H9 (cell line): ENCODE results near the gene PITPNM1. TPM values are rescaled to one million over a fixed set of nuclear protein-coding genes. Genes with fewer than 3 reads are reported as not detected.

Experiments
- DNase-seq: peaks from one replicate; pipeline ENCODE4 v3.0.0-alpha.2; 2017
- H2AFZ ChIP-seq: one replicate; pipeline ENCODE4 v1.6.1; 2013; ENCODE audit warnings: mild to moderate bottlenecking, low read length, control low read depth, moderate library complexity
- H2AK5ac ChIP-seq: 2 replicates; pipeline ENCODE4 v1.6.1; 2013; ENCODE audit warnings: low read length, control low read depth, mixed read lengths; ENCODE audit not compliant: insufficient read length
- H2BK120ac ChIP-seq: one replicate; pipeline ENCODE4 v1.6.1; 2013; ENCODE audit warnings: low read depth, mild to moderate bottlenecking, low read length, control low read depth, inconsistent platforms; ENCODE audit not compliant: poor library complexity, severe bottlenecking
- H2BK12ac ChIP-seq: 2 replicates; pipeline ENCODE4 v1.6.1; 2013; ENCODE audit warnings: low read length, control low read depth, mixed read lengths, low read depth; ENCODE audit not compliant: insufficient read length
- H2BK15ac ChIP-seq: 2 replicates; pipeline ENCODE4 v1.6.1; 2013; ENCODE audit warnings: low read depth, low read length, control low read depth
- H2BK20ac ChIP-seq: one replicate; pipeline ENCODE4 v1.6.1; 2013; ENCODE audit warnings: low read depth, mild to moderate bottlenecking, low read length, control low read depth, inconsistent platforms; ENCODE audit not compliant: poor library complexity, severe bottlenecking
- H2BK5ac ChIP-seq: 2 replicates; pipeline ENCODE4 v1.6.1; 2013; ENCODE audit warnings: low read length, control low read depth, mixed read lengths; ENCODE audit not compliant: insufficient read length
- H3K14ac ChIP-seq: 2 replicates; pipeline ENCODE4 v1.6.1; 2013; ENCODE audit warnings: low read length, control low read depth; ENCODE audit not compliant: insufficient read depth
- H3K18ac ChIP-seq: 2 replicates; pipeline ENCODE4 v1.6.1; 2013; ENCODE audit warnings: low read depth, mild to moderate bottlenecking, mixed read lengths, low read length, control low read depth; ENCODE audit not compliant: insufficient read length
- H3K23ac ChIP-seq: 2 replicates; pipeline ENCODE4 v1.6.1; 2013; ENCODE audit warnings: low read length, control low read depth, mixed read lengths, low read depth; ENCODE audit not compliant: insufficient read length
- H3K23me2 ChIP-seq: 2 replicates; pipeline ENCODE4 v1.6.1; 2013; ENCODE audit warnings: low read depth, mild to moderate bottlenecking, mixed read lengths, low read length, control low read depth; ENCODE audit not compliant: insufficient read length, poor library complexity, severe bottlenecking
- H3K27ac ChIP-seq: 2 replicates; pipeline ENCODE4 v1.5.1; 2013; ENCODE audit warnings: low read length, control low read depth, mixed read lengths, low read depth; ENCODE audit not compliant: insufficient read length
- H3K27me3 ChIP-seq: 2 replicates; pipeline ENCODE4 v1.6.1; 2013; ENCODE audit warnings: low read length, control low read depth, inconsistent platforms; ENCODE audit not compliant: insufficient read depth
- H3K4ac ChIP-seq: 2 replicates; pipeline ENCODE4 v1.6.1; 2013; ENCODE audit warnings: low read depth, mild to moderate bottlenecking, control low read depth, inconsistent platforms, low read length, moderate library complexity
- H3K4me1 ChIP-seq: 2 replicates; pipeline ENCODE4 v1.6.1; 2013; ENCODE audit warnings: low read length, control low read depth, inconsistent platforms; ENCODE audit not compliant: insufficient read depth
- H3K4me2 ChIP-seq: 2 replicates; pipeline ENCODE4 v1.6.1; 2013; ENCODE audit warnings: low read length, control low read depth, mixed read lengths; ENCODE audit not compliant: insufficient read length, insufficient read depth
- H3K56ac ChIP-seq: 2 replicates; pipeline ENCODE4 v1.6.1; 2013; ENCODE audit warnings: low read depth, mild to moderate bottlenecking, mixed read lengths, low read length, control low read depth; ENCODE audit not compliant: insufficient read length
- H3K79me1 ChIP-seq: 2 replicates; pipeline ENCODE4 v1.6.1; 2013; ENCODE audit warnings: low read depth, mild to moderate bottlenecking, moderate library complexity, low read length, control low read depth, inconsistent platforms; ENCODE audit not compliant: insufficient read depth, poor library complexity, severe bottlenecking
- H3K79me2 ChIP-seq: 2 replicates; pipeline ENCODE4 v1.6.1; 2013; ENCODE audit warnings: low read length, control low read depth, inconsistent platforms; ENCODE audit not compliant: insufficient read depth
- H3K9ac ChIP-seq: 2 replicates; pipeline ENCODE4 v1.6.1; 2013; ENCODE audit warnings: low read length, control low read depth, mixed read lengths; ENCODE audit not compliant: insufficient read length; ENCODE audit errors: extremely low read depth
- H3K9me3 ChIP-seq: one replicate; pipeline ENCODE4 v1.6.1; 2013; ENCODE audit warnings: low read depth, low read length, inconsistent platforms; ENCODE audit not compliant: control insufficient read depth
- H3T11ph ChIP-seq: one replicate; pipeline ENCODE4 v1.6.1; 2013; ENCODE audit warnings: mild to moderate bottlenecking, low read length, control low read depth, inconsistent platforms
- H4K20me1 ChIP-seq: one replicate; pipeline ENCODE4 v1.6.1; 2013; ENCODE audit not compliant: control insufficient read depth, insufficient read length, insufficient read depth
- H4K5ac ChIP-seq: 2 replicates; pipeline ENCODE4 v1.6.1; 2013; ENCODE audit warnings: low read depth, mild to moderate bottlenecking, mixed read lengths, low read length, control low read depth; ENCODE audit not compliant: insufficient read length
- H4K8ac ChIP-seq: replicated peaks from 2 replicates; pipeline ENCODE4 v1.6.1; 2013; ENCODE audit warnings: low read length, control low read depth, mixed read lengths, low read depth; ENCODE audit not compliant: insufficient read length
- H4K91ac ChIP-seq: 2 replicates; pipeline ENCODE4 v1.6.1; 2013; ENCODE audit warnings: low read depth, mild to moderate bottlenecking, moderate library complexity, mixed read lengths, low read length, control low read depth; ENCODE audit not compliant: insufficient read length
- H3K27ac Mint-ChIP-seq, 3 experiments: 2 replicates in 2 of 3; 3 replicates in 1 of 3; pipeline ENCODE4 v1.8.0; 2020 to 2021; ENCODE audit warnings: mixed read lengths in 3 of 3, mild to moderate bottlenecking in 1 of 3, moderate library complexity in 1 of 3
- H3K27me3 Mint-ChIP-seq: 2 replicates; pipeline ENCODE4 v1.8.0; 2021; ENCODE audit warnings: low read depth, mild to moderate bottlenecking, moderate library complexity, mixed read lengths
- H3K36me3 Mint-ChIP-seq, 3 experiments: 2 replicates in 2 of 3; 3 replicates in 1 of 3; pipeline ENCODE4 v1.8.0; 2020 to 2021; ENCODE audit warnings: low read depth in 3 of 3, mixed read lengths in 3 of 3; ENCODE audit not compliant: insufficient read depth in 1 of 3
- H3K4me1 Mint-ChIP-seq, 2 experiments: 2 replicates each; pipeline ENCODE4 v1.8.0; 2020; ENCODE audit warnings: mixed read lengths in 2 of 2
- H3K4me3 Mint-ChIP-seq, 2 experiments: 2 replicates in 1 of 2; 3 replicates in 1 of 2; pipeline ENCODE4 v1.8.0; 2020 to 2021; ENCODE audit warnings: mild to moderate bottlenecking in 2 of 2, mixed read lengths in 2 of 2, moderate library complexity in 1 of 2
- H3K9me3 Mint-ChIP-seq, 2 experiments: 2 replicates in 1 of 2; 3 replicates in 1 of 2; pipeline ENCODE4 v1.8.0; 2020; ENCODE audit warnings: mild to moderate bottlenecking in 2 of 2, mixed read lengths in 2 of 2, moderate library complexity in 1 of 2
- CTCF ChIP-seq: fragments of 200-600 bp; sonication (generic); conservative IDR thresholded peaks from 3 replicates; pipeline ENCODE4 v1.8.0; 2021; ENCODE audit warnings: antibody characterized with exemption, mild to moderate bottlenecking
- WGBS: extraction: QIAGEN DNeasy Blood & Tissue Kit; methylation state at CpG from one replicate; pipeline ENCODE4 v1.1.7; 2013; ENCODE audit warnings: missing lambda C conversion rate, low lambda C conversion rate, mixed read lengths; ENCODE audit not compliant: insufficient read length; ENCODE audit errors: extremely low coverage; 5-methylcytosine and 5-hydroxymethylcytosine counted together
- total RNA-seq: library from RNA; stranded (reverse); gene quantifications from 2 replicates; pipeline ENCODE4 v1.2.1, GENCODE V29; 2021

PITPNM1 gene
- total RNA-seq, 1 experiment from 2014 or later, result 43.5 TPM

- H2AK5ac ChIP-seq, result no peak overlapping the region
- H3K9me3 ChIP-seq, result no peaks in the 10 kb centered on the region
- no peak overlapping the region for H2AFZ ChIP-seq
- no peak overlapping the region for H3T11ph ChIP-seq
- H3K23ac ChIP-seq, result no peak overlapping the region
- H3K23me2 ChIP-seq, result peaks cover 12% of the 10 kb centered on the region
- Mint-ChIP-seq H3K27ac (peak overlapping the region in 2 of 3 experiments; percentile 71 to 95; a peak in 4 of 7 replicates), H3K27me3 (peaks cover 2% of the 10 kb centered on the region), H3K4me1 (peaks cover 20 to 25% of the 10 kb centered on the region in 2 experiments), H3K9me3 (no peaks in the 10 kb centered on the region), H3K4me3 (peak overlapping the region; percentile 83 to 86), H3K36me3 (peaks cover 0 to 4% (median 0%) of the 10 kb centered on the region in 3 experiments; a peak in 2 of 7 replicates)
- H2BK20ac ChIP-seq, result no peak overlapping the region
- H3K27ac ChIP-seq, result no peak overlapping the region
- H3K27me3 ChIP-seq, result no peaks in the 10 kb centered on the region
- no peak overlapping the region for H2BK15ac ChIP-seq
- peak overlapping the region; percentile 49 for H3K4me2 ChIP-seq
- no peaks in the 10 kb centered on the region for H4K20me1 ChIP-seq
- peak overlapping the region; percentile 81 for H3K9ac ChIP-seq
- no peak overlapping the region for H4K91ac ChIP-seq
- H4K5ac ChIP-seq, result no peak overlapping the region
- H3K14ac ChIP-seq, result peak overlapping the region; percentile 90; the same call in 1 of the 2 replicates
- no peak overlapping the region for H3K56ac ChIP-seq
- WGBS, result no CpG with 5 or more reads among the region's 3 CpGs
- no peak for TF ChIP-seq CTCF
- H3K4ac ChIP-seq, result no peak overlapping the region
- H3K18ac ChIP-seq, result peak overlapping the region; percentile 90
- H2BK12ac ChIP-seq, result no peak overlapping the region
- H3K4me1 ChIP-seq, result no peaks in the 10 kb centered on the region; the same call in 1 of the 2 replicates
- no peaks in the 10 kb centered on the region for H3K79me2 ChIP-seq
- H4K8ac ChIP-seq, result no peak overlapping the region
- no peak for DNase-seq
- no peak overlapping the region for H2BK5ac ChIP-seq
- H3K79me1 ChIP-seq, result no peaks in the 10 kb centered on the region
- H2BK120ac ChIP-seq, result no peak overlapping the region
Observed at GRCh38 chr11:67465189-67465510, 40.0 kb downstream of the PITPNM1 start.
